GM12891 (cell line): Measurements from ENCODE around the gene ATP2C1.

Source experiments
- DNase-seq: peaks from one replicate; pipeline ENCODE4 v3.0.0; 2011; ENCODE audit warnings: low spot score; ENCODE audit not compliant: insufficient read length
- FAIRE-seq: peaks from 2 replicates; lab custom pipeline; 2011; peaks lifted over from hg19 to GRCh38; lab: Jason Lieb, UNC
- PAX5 ChIP-seq: IDR thresholded peaks from 2 replicates; pipeline ENCODE4 v1.6.1; 2011; ENCODE audit warnings: low read length, moderate library complexity, mild to moderate bottlenecking; ENCODE audit not compliant: insufficient read depth, severe bottlenecking
- POLR2A ChIP-seq: IDR thresholded peaks from 2 replicates; pipeline ENCODE4 v1.6.1; 2011; ENCODE audit warnings: low read depth, low read length, control low read depth
- POLR2AphosphoS5 ChIP-seq: IDR thresholded peaks from 2 replicates; pipeline ENCODE4 v1.6.1; 2011; ENCODE audit warnings: low read depth, low read length, control low read depth
- POU2F2 ChIP-seq: IDR thresholded peaks from 2 replicates; pipeline ENCODE4 v1.6.1; 2011; ENCODE audit warnings: low read depth, mild to moderate bottlenecking, control low read depth, low read length, moderate library complexity
- SPI1 ChIP-seq: IDR thresholded peaks from 2 replicates; pipeline ENCODE4 v1.6.1; 2011; ENCODE audit warnings: low read depth, low read length, control low read depth
- TAF1 ChIP-seq: IDR thresholded peaks from 2 replicates; pipeline ENCODE4 v1.6.1; 2011; ENCODE audit warnings: low read depth, low read length, control low read depth

Gene ATP2C1

GRCh38 chr3:130907966-130908365, 14.1 kb downstream of the ATP2C1 start:
- FAIRE-seq (peak; percentile 48), DNase-seq (no peak)
- TF ChIP-seq SPI1 (no peak), TAF1 (no peak), POLR2AphosphoS5 (no peak), POLR2A (no peak), PAX5 (no peak)

- TF ChIP-seq TAF1 (no peak), POLR2A (no peak), SPI1 (no peak), PAX5 (no peak), POU2F2 (no peak), POLR2AphosphoS5 (no peak)
- no peak for DNase-seq
- peak; percentile 76 for FAIRE-seq
These were observed 21.8 kb downstream of the ATP2C1 start for GRCh38 chr3:130915567-130916292.

- DNase-seq (no peak), FAIRE-seq (peak; percentile 86)
- TF ChIP-seq SPI1 (peak; percentile 35; the same call in 1 of the 2 replicates), POLR2A (no peak)
These were observed 22.8 kb downstream of the ATP2C1 start for GRCh38 chr3:130916507-130917167.

GRCh38 chr3:130918328-130918727, 24.4 kb downstream of the ATP2C1 start:
- FAIRE-seq (no peak), DNase-seq (no peak)
- TF ChIP-seq POLR2AphosphoS5: no peak
- no peak for TF ChIP-seq POLR2A
- TF ChIP-seq SPI1: no peak
- TF ChIP-seq TAF1: no peak

- FAIRE-seq: no peak
- peak; percentile 6 for TF ChIP-seq PAX5
- 0 out of 2 replicates have a peak, but pooled peaks have one; percentile 6 for TF ChIP-seq SPI1
- no peak for TF ChIP-seq POLR2A
- no peak for DNase-seq
These were observed 31.7 kb downstream of the ATP2C1 start for GRCh38 chr3:130925628-130926027.

GRCh38 chr3:130926504-130926903, 32.6 kb downstream of the ATP2C1 start:
- DNase-seq: no peak
- TF ChIP-seq PAX5: no peak
- TF ChIP-seq SPI1: no peak
- no peak for TF ChIP-seq POLR2AphosphoS5
- TF ChIP-seq POLR2A: no peak
- no peak for TF ChIP-seq TAF1
- no peak for TF ChIP-seq POU2F2
- no peak for FAIRE-seq

- FAIRE-seq (peak; percentile 70), DNase-seq (no peak)
- TF ChIP-seq SPI1: no peak
- TF ChIP-seq POLR2A: no peak
- TF ChIP-seq POLR2AphosphoS5: no peak
- no peak for TF ChIP-seq PAX5
- no peak for TF ChIP-seq TAF1
These were observed 35.9 kb downstream of the ATP2C1 start for GRCh38 chr3:130929804-130930203.

- FAIRE-seq (no peak), DNase-seq (no peak)
- TF ChIP-seq POLR2AphosphoS5: no peak
- TF ChIP-seq POU2F2: no peak
- no peak for TF ChIP-seq SPI1
- no peak for TF ChIP-seq PAX5
- no peak for TF ChIP-seq POLR2A
- TF ChIP-seq TAF1: no peak
These were observed 39.1 kb downstream of the ATP2C1 start for GRCh38 chr3:130932979-130933378.

- FAIRE-seq: no peak
- TF ChIP-seq POLR2AphosphoS5 (no peak), TAF1 (no peak), POU2F2 (no peak), POLR2A (no peak)
- DNase-seq: no peak
These were observed 40.0 kb downstream of the ATP2C1 start for GRCh38 chr3:130933801-130934345.
